ENCODE data around the gene CACFD1.
A peak's percentile ranks its signal among the peaks of the same experiment; 100 is the strongest.

DNA sequence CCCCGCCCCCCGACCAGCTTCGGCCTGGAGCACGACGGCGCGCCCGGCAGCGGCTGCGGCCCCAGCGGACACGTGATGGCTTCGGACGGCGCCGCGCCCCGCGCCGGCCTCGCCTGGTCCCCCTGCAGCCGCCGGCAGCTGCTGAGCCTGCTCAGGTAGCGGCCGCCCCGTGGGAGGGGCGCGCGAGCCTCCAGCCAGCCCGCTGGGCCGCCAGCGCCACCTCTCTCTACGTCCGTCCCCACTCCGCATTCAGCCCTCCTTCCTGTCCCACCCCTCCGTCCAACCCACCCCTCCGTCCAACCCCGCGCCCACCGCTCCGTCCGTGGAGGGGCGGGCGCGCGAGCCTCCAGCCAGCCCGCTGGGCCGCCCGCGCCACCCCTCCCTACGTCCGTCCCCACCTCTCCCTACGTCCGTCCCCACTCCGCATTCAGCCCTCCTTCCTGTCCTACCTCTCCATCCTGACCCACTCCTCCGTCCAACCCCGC is 31.1 kb upstream of the CACFD1 start:
- TF ChIP-seq CTCF (IDR thresholded peaks at IDR 0.05): no peak
- no peak for TF ChIP-seq NFYB (CRISPR knock-in tag; conservative IDR thresholded peaks at IDR 0.05; ENCODE audit: low read depth)
- no peak for TF ChIP-seq TCF7 (CRISPR knock-in tag; IDR thresholded peaks at IDR 0.05; ENCODE audit: low read depth)
- TF ChIP-seq CREB1 (CRISPR knock-in tag; IDR thresholded peaks at IDR 0.05): no peak
- no peak for TF ChIP-seq IRF1 (CRISPR knock-in tag; IDR thresholded peaks at IDR 0.05)
- peak; percentile 88 for TF ChIP-seq USF2 (CRISPR knock-in tag; IDR thresholded peaks at IDR 0.05)
- no peak for TF ChIP-seq ELF4 (CRISPR knock-in tag; IDR thresholded peaks at IDR 0.05; ENCODE audit: low read depth)
- TF ChIP-seq ZNF232 (CRISPR knock-in tag; IDR thresholded peaks at IDR 0.05): 0 out of 2 replicates have a peak, but pooled peaks have one; percentile 23
- no peak for TF ChIP-seq ZNF281 (CRISPR knock-in tag; IDR thresholded peaks at IDR 0.05)
- no peak for TF ChIP-seq ZSCAN18 (CRISPR knock-in tag; IDR thresholded peaks at IDR 0.05)
- no peak for TF ChIP-seq MLX (CRISPR knock-in tag; IDR thresholded peaks at IDR 0.05)
- peak; percentile 33; the same call in 1 of the 2 replicates for TF ChIP-seq USF1 (CRISPR knock-in tag; IDR thresholded peaks at IDR 0.05)
- TF ChIP-seq GRHL2 (CRISPR knock-in tag; IDR thresholded peaks at IDR 0.05; ENCODE audit: insufficient replicate concordance, severe bottlenecking): no peak
- TF ChIP-seq MAX (CRISPR knock-in tag; IDR thresholded peaks at IDR 0.05): no peak; the same call in 1 of the 2 replicates

Data from WTC11 (cell line).